Stimulated activated CD4-positive, alpha-beta T cell treated with anti-CD3 and anti-CD28 coated beads, Interleukin-1b, Interleukin-23, amount 100 ng/mL, for 48 hours (primary cell): ENCODE results near the gene LPAR2.

Experiments used
- DNase-seq: peaks from one replicate; pipeline ENCODE4 v3.0.0-alpha.2; 2020

LPAR2 gene

GRCh38 chr19:19592690-19593089, 35.3 kb downstream of the LPAR2 start:
- DNase-seq, result no peak

DNA sequence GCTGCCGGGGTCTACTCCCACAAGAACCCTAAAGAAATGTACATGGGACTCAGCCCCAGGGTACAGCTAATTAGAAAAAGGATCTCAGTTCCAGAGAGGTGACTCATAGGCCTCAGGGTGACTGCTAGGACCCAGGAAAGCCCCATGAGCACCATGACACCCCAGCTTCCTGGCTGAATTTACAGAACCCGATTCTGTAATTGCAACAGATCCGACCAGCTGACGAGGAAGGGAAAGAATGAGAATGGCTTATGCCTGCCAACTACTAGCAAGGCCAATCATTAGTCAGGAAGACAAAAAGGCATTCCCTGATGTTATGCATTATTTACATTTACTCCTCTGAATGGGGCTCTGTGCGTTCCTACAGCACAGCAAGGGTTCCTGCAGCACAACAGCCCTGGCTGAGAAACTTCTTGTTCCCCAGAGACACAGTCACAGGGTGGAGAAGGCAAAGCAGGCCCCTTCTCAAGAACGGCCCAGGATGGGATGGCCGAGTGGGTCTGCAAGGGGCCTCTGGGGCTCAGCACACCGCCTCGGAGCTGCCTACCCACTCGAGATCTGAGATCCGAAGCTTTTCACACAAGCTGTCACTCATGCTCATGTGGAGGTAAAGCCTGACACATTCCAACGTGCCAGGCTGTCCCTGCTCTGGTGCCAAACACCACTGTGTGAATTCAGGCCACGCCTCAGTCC, 36.7 kb downstream of the LPAR2 start:
- peak; percentile 81 for DNase-seq

DNA sequence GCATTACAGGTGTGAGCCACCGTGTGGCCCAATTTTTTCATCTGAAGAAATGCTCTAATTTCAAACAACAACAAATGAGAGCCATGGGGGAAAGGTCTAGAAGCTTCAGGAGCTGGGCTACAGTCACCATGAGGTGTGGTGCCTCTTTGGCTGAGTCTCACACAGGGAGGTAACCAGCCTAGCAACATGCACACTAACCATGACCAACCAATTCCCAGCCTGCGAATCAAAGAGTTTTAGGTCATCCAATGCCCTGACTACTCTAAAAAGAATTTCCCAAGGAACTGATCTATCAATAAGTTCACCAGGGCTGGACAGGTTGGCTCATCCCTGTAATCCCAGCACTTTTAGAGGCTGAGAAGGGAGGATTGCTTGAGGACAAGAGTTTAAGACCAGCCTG, 39.5 kb downstream of the LPAR2 start:
- no peak for DNase-seq

GRCh38 chr19:19587771-19588170, 40.2 kb downstream of the LPAR2 start:
- no peak for DNase-seq

GRCh38 chr19:19584356-19584755, 43.7 kb downstream of the LPAR2 start:
- DNase-seq, result no peak

GRCh38 chr19:19582471-19582870, 45.5 kb downstream of the LPAR2 start:
- no peak for DNase-seq

- DNase-seq, result no peak
Measured at GRCh38 chr19:19581391-19581790, 46.6 kb downstream of the LPAR2 start.

DNA sequence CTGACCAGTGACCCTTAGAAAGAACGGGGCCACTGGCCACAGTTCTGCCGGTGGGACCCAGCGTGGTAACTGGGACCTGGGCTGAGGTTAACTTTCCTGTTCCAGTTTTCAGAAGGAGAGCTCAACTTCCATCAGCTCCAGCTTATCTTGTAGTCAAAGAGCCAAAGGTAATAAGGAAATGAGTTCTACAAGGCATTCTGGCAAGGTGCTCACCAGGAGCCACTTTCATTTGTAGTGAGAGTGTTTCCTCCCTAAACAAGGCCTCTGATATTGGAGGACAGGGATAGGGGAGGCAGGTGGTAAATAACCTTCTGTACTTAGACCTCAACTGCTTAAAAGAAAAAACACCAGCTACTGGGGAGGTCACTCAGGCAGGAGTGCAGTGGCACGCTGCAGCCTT, 47.6 kb downstream of the LPAR2 start:
- DNase-seq, result no peak

DNA sequence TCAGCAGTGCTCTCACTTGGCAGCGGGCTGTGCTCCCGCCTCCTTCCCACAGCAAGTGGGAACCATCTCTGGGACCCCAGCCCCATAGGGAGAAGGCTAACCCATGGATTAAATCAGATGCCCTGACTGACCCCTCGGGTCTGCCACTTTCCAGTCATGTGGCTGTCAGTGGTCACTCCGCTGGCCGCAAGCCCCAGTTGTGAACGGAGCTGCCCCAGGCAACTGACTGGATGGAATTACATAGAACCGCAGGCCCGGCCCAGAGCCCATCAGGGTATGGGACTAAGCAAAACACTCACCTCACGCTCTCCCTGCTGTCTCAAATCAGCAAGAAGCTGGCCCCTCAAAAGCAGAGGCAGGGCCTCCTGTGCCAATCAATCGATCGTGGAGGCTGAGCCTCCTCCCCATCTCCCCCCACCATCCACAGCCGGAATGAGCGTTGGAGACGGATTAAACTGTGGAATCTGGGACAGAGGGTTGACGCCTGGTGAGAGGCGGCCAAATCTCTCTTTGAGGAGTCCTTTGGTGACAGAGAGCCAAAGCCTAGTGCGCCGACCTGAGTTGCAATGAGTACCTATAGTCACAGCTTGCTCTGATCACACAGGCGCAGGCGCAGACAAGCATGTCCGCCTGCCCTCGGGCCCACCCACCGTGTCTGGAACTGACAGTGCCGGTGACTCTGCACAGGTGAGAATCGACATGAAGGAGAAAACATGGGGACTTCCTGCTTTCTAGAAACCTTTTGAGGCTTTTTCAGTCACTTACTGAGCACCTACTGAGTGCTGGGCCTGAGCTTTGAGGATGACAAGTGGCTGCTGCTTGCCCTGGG, 48.3 kb downstream of the LPAR2 start:
- no peak for DNase-seq

DNA sequence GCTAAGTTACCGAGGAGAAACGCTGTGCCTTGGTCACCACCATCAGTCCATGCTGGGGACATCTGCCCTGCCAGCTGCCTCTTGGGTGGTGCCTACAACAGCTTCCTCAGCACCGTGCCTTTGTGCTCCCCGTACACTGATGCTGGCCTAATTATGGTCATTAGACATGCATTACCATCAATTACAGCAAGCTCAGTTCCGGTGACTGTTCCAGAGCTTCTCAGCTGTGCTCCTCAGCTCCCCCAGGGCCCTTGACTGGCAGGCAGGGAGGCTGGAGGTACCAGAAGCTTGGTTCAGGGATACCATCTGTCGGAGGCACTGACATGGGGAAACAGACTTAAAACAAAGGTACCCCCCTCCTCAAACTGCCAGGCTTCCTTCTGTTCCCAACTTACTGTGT, 49.8 kb downstream of the LPAR2 start:
- no peak for DNase-seq

DNA sequence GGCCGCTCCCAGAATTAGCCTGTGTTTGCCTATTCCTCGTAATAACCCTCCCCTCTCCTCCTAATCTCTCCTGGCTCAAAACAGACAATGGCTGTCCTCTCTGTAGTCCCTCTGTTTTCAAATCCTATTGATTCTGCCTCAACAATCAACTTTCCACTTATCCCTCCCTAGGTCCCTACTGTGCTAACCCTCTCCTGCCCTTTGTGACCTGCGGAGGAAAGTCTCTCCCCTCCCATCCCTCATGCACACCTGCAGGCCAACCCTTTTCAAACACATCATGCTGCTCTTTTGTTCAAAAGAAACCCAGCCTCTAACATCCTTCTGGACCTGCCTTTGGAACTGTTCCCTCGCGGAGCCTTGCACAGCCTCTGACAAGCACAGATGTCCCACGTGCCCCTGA, 52.6 kb downstream of the LPAR2 start:
- DNase-seq, result no peak
